GM23248 (cell line): ENCODE results near the gene WFDC5. TPM values are rescaled to one million over a fixed set of nuclear protein-coding genes. Genes with fewer than 3 reads are reported as not detected.

Experiments used
- DNase-seq: peaks from one replicate; pipeline ENCODE4 v3.0.0-alpha.2; 2015
- H2AFZ ChIP-seq: fragments of 200-600 bp; sonication (generic); 2 replicates; pipeline ENCODE4 v1.6.1; 2016; ENCODE audit warnings: antibody characterized with exemption
- H3F3A ChIP-seq: fragments of 200-600 bp; sonication (generic); 2 replicates; pipeline ENCODE4 v1.6.1; 2016; ENCODE audit warnings: mild to moderate bottlenecking, antibody characterized with exemption, mixed run types; ENCODE audit not compliant: insufficient read depth
- H3K27ac ChIP-seq: fragments of 200-600 bp; sonication (generic); 2 replicates; pipeline ENCODE4 v1.5.1; 2016; ENCODE audit warnings: mild to moderate bottlenecking
- H3K27me3 ChIP-seq: fragments of 200-600 bp; sonication (generic); replicated peaks from 2 replicates; pipeline ENCODE4 v1.6.1; 2016; ENCODE audit warnings: mild to moderate bottlenecking; ENCODE audit not compliant: insufficient read depth
- H3K36me3 ChIP-seq: fragments of 200-600 bp; sonication (generic); 2 replicates; pipeline ENCODE4 v1.6.1; 2016; ENCODE audit warnings: low read depth, mild to moderate bottlenecking
- H3K4me1 ChIP-seq: fragments of 200-600 bp; sonication (generic); 2 replicates; pipeline ENCODE4 v1.6.1; 2016; ENCODE audit warnings: mild to moderate bottlenecking; ENCODE audit not compliant: insufficient read depth
- H3K4me2 ChIP-seq: fragments of 200-600 bp; sonication (generic); one replicate; pipeline ENCODE4 v1.6.1; 2016; ENCODE audit warnings: mild to moderate bottlenecking; ENCODE audit not compliant: unreplicated experiment
- H3K4me3 ChIP-seq: fragments of 200-600 bp; sonication (generic); 2 replicates; pipeline ENCODE4 v1.5.1; 2016; ENCODE audit warnings: mild to moderate bottlenecking
- H3K79me2 ChIP-seq: fragments of 200-600 bp; sonication (generic); 2 replicates; pipeline ENCODE4 v1.6.1; 2016; ENCODE audit warnings: mild to moderate bottlenecking; ENCODE audit not compliant: insufficient read depth
- H3K9ac ChIP-seq: fragments of 200-600 bp; sonication (generic); 2 replicates; pipeline ENCODE4 v1.6.1; 2016; ENCODE audit warnings: mild to moderate bottlenecking
- H3K9me2 ChIP-seq: fragments of 200-600 bp; sonication (generic); 2 replicates; pipeline ENCODE4 v1.6.1; 2016; ENCODE audit warnings: mixed run types, mild to moderate bottlenecking, moderate library complexity; ENCODE audit not compliant: insufficient read depth
- H3K9me3 ChIP-seq: fragments of 200-600 bp; sonication (generic); one replicate; pipeline ENCODE4 v1.6.1; 2017; ENCODE audit warnings: low read depth
- H4K20me1 ChIP-seq: fragments of 200-600 bp; sonication (generic); 2 replicates; pipeline ENCODE4 v1.6.0; 2016; ENCODE audit not compliant: insufficient read depth
- EZH2 ChIP-seq: fragments of 200-600 bp; sonication (generic); IDR thresholded peaks from 2 replicates; pipeline ENCODE4 v1.6.1; 2018; ENCODE audit warnings: antibody characterized with exemption, mild to moderate bottlenecking; ENCODE audit not compliant: insufficient read depth, poor library complexity, severe bottlenecking
- EZH2phosphoT487 ChIP-seq: fragments of 200-600 bp; sonication (generic); IDR thresholded peaks from 2 replicates; pipeline ENCODE4 v1.6.1; 2018; ENCODE audit warnings: antibody characterized with exemption, moderate library complexity, mild to moderate bottlenecking, low read depth; ENCODE audit not compliant: insufficient read depth
- whole genome bisulfite sequencing, 2 experiments: methylation state at CpG; one replicate each; pipeline ENCODE4 v1.1.6; 2015 to 2017; ENCODE audit warnings: low lambda C conversion rate in 2 of 2, low coverage in 1 of 2; ENCODE audit errors: missing lambda C conversion rate in 2 of 2; 5-methylcytosine and 5-hydroxymethylcytosine counted together
- in situ Hi-C: fragments of 300-500 bp; cut with MboI; formaldehyde crosslinking; loops from 2 replicates; pipeline ENCODE4 v1.15.0; 2020
- polyA plus RNA-seq: library from polyadenylated mRNA; unstranded; fragments of >200 nt; fragmentation: Nextera tagmentation; extraction: Ambion mirVana; gene quantifications from 2 replicates; pipeline ENCODE4 v1.2.1, GENCODE V29; 2016
- total RNA-seq: library from RNA; depleted of rRNA; stranded (reverse); fragments of >200 nt; shearing (Covaris generic); gene quantifications from 2 replicates; pipeline ENCODE4 v1.2.3, GENCODE V29; 2014

Gene WFDC5
- total and polyA plus RNA-seq, 2 experiments from 2014 or later, result not detected

DNA sequence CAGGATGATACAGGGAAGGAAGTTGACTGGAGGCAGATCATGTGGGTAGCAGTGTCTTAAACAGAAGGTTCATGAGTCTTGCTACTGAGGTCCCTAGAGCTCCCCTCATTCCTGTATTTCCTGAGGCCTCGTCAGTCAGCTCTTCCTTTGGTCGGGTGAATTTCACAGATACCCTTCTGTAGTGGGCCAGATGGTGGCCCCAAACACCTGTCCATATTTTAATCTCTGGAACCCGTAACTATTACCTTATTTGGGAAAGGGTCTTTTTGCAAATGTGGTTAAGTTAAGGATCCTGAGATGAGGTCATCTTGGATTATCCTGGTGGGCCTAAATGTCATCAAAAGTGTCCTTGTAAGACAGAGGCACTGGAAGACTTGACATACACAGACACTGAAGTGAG, 23.6 kb downstream of the WFDC5 start:
- Histone ChIP-seq H3K4me3 (no peak overlapping the region), H3F3A (peaks cover 39% of the 10 kb centered on the region), H3K4me1 (peaks cover 44% of the 10 kb centered on the region), H3K9ac (no peak overlapping the region), H3K36me3 (no peaks in the 10 kb centered on the region), H2AFZ (no peak overlapping the region), H3K27me3 (no peaks in the 10 kb centered on the region), H3K9me2 (peaks cover 6% of the 10 kb centered on the region; the same call in 1 of the 2 replicates), H3K4me2 (no peak overlapping the region), H3K27ac (no peak overlapping the region), H3K9me3 (no peaks in the 10 kb centered on the region), H3K79me2 (no peaks in the 10 kb centered on the region), H4K20me1 (no peaks in the 10 kb centered on the region)
- WGBS, 2 experiments, result 89 to 95% methylated on average over 3 of the region's 3 CpGs
- TF ChIP-seq EZH2phosphoT487 (no peak), EZH2 (no peak)
- DNase-seq, result no peak
- in situ Hi-C loops, result loop anchor here (10.0 kb wide), 2 partner anchors 47 to 77 kb away; no protein-coding TSS in a partner anchor

DNA sequence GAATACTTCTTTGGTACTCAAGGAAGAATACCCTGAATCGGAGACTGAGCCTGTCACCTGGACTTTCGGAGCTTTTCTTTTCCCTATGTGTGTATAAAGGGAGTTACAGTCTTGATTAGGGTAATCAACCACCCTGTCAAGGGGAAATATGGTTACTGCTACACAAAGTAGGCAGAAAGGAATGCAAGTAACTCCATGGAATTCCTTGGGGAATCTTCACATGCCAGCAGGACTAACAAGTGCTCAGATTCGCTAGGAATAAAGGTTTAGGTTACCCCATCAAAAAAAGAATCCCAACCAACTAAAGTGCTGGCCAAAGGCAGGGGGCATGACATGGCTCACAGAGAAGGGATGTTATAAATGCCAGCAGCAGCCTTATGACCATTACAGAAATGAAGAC, 24.5 kb downstream of the WFDC5 start:
- Histone ChIP-seq H4K20me1 (no peaks in the 10 kb centered on the region), H3K79me2 (no peaks in the 10 kb centered on the region), H3K27ac (no peak overlapping the region), H3F3A (peaks cover 48% of the 10 kb centered on the region), H3K4me3 (no peak overlapping the region), H3K36me3 (no peaks in the 10 kb centered on the region), H3K9ac (no peak overlapping the region), H3K27me3 (no peaks in the 10 kb centered on the region), H3K9me3 (no peaks in the 10 kb centered on the region), H3K4me2 (no peak overlapping the region), H3K9me2 (peaks cover 7% of the 10 kb centered on the region; the same call in 1 of the 2 replicates), H3K4me1 (peaks cover 41% of the 10 kb centered on the region), H2AFZ (no peak overlapping the region)
- in situ Hi-C loops, result loop anchor here (10.0 kb wide), 2 partner anchors 46 to 76 kb away; no protein-coding TSS in a partner anchor
- peak; percentile 48 for DNase-seq
- 89 to 93% methylated on average over 3 of the region's 3 CpGs for WGBS, 2 experiments
- TF ChIP-seq EZH2phosphoT487, result no peak
- no peak for TF ChIP-seq EZH2

DNA sequence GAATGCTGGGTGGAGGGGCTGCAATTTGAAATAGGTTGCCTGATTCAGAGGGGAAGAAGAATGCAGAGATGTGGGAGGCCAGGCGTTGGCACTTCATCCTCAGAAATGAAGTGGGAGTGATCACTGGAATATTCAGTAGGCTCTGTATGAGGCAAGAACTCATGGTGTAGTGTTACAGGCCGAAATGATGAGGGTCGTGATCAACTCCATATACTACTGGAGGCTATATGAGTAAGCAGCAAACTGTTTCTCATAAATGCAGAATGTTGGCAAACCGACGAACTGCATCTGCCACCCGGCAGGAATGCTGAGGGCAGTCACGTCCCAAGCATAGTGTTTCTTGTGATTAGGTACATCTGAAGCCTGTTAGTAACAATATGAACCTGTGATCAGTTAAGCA, 26.7 kb downstream of the WFDC5 start:
- Histone ChIP-seq H3K79me2 (no peaks in the 10 kb centered on the region), H3K27me3 (no peaks in the 10 kb centered on the region), H2AFZ (no peak overlapping the region), H4K20me1 (no peaks in the 10 kb centered on the region), H3K4me2 (peak overlapping the region; percentile 80), H3K9ac (peak overlapping the region; percentile 68), H3K9me3 (no peaks in the 10 kb centered on the region), H3K9me2 (peaks cover 7% of the 10 kb centered on the region; the same call in 1 of the 2 replicates), H3F3A (peaks cover 48% of the 10 kb centered on the region), H3K27ac (peak overlapping the region; percentile 94), H3K36me3 (no peaks in the 10 kb centered on the region), H3K4me3 (peak overlapping the region; percentile 23; the same call in 1 of the 2 replicates), H3K4me1 (peaks cover 38% of the 10 kb centered on the region)
- 1 to 4% methylated on average over 7 of the region's 7 CpGs for WGBS, 2 experiments
- TF ChIP-seq EZH2 (no peak), EZH2phosphoT487 (no peak)
- DNase-seq, result peak; percentile 96
- in situ Hi-C loops, result no loop called here

DNA sequence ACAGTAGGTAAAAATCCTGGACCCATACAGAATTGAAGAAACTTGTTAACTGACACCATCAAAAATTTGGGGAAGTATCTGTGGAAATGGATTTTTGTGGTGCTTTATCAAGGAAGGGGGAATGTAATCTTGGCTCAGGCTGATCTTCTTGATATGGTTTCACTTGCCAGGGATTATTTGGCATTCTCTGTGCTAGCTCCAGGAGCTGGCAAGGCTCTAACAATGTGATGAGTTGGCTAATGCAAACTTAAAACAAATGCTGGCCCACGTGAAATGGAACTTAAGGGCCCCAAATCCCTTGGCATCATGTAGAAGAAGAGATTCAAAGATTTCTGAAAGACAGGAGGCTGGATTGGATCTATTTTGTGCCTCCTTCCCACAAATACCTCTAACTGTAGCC, 27.2 kb downstream of the WFDC5 start:
- H2AFZ ChIP-seq, result no peak overlapping the region
- H3K79me2 ChIP-seq, result no peaks in the 10 kb centered on the region
- H3F3A ChIP-seq, result peaks cover 48% of the 10 kb centered on the region
- H3K27me3 ChIP-seq, result no peaks in the 10 kb centered on the region
- peak overlapping the region; percentile 23; the same call in 1 of the 2 replicates for H3K4me3 ChIP-seq
- in situ Hi-C loops, result no loop called here
- H3K9ac ChIP-seq, result peak overlapping the region; percentile 68
- WGBS, 2 experiments, result 0% methylated on average over 1 of the region's 1 CpG
- H3K4me1 ChIP-seq, result peaks cover 38% of the 10 kb centered on the region
- peak overlapping the region; percentile 80 for H3K4me2 ChIP-seq
- no peaks in the 10 kb centered on the region for H4K20me1 ChIP-seq
- peak; percentile 80 for DNase-seq
- peak overlapping the region; percentile 94 for H3K27ac ChIP-seq
- 0 out of 2 replicates have a peak, but pooled peaks cover under 1% of the 10 kb centered on the region for H3K36me3 ChIP-seq
- TF ChIP-seq EZH2 (no peak), EZH2phosphoT487 (no peak)
- no peaks in the 10 kb centered on the region for H3K9me3 ChIP-seq
- peaks cover 7% of the 10 kb centered on the region; the same call in 1 of the 2 replicates for H3K9me2 ChIP-seq
